WTC11 (cell line): ENCODE results near the gene C1QTNF1.

Experiments used
- ATF2 ChIP-seq: sonication (generic); formaldehyde crosslinking; IDR thresholded peaks from 2 replicates; pipeline ENCODE4 v1.8.1; 2022; ENCODE audit warnings: low read depth, missing genetic modification reagents, borderline replicate concordance
- CTCF ChIP-seq: fragments of 200-600 bp; IDR thresholded peaks from 2 replicates; pipeline ENCODE4 v1.8.0; 2022; ENCODE audit warnings: antibody characterized with exemption
- ETV6 ChIP-seq: sonication (generic); formaldehyde crosslinking; IDR thresholded peaks from 2 replicates; pipeline ENCODE4 v1.8.1; 2022; ENCODE audit warnings: mild to moderate bottlenecking, missing genetic modification reagents
- FOXJ3 ChIP-seq: sonication (generic); formaldehyde crosslinking; IDR thresholded peaks from 2 replicates; pipeline ENCODE4 v1.9.0; 2021; ENCODE audit warnings: missing genetic modification reagents, mild to moderate bottlenecking, borderline replicate concordance
- KAT7 ChIP-seq: sonication (generic); formaldehyde crosslinking; IDR thresholded peaks from 2 replicates; pipeline ENCODE4 v1.8.1; 2023; ENCODE audit warnings: missing genetic modification reagents, mild to moderate bottlenecking, borderline replicate concordance
- TCF7 ChIP-seq: sonication (generic); formaldehyde crosslinking; IDR thresholded peaks from 2 replicates; pipeline ENCODE4 v1.8.0; 2022; ENCODE audit warnings: mild to moderate bottlenecking, low read depth, missing genetic modification reagents, moderate library complexity
- ZNF121 ChIP-seq: sonication (generic); formaldehyde crosslinking; IDR thresholded peaks from 2 replicates; pipeline ENCODE4 v1.8.0; 2023; ENCODE audit warnings: missing genetic modification reagents

GRCh38 chr17:79043191-79043930 lies 19.4 kb downstream of the C1QTNF1 start:
- no peak for TF ChIP-seq CTCF
- no peak for TF ChIP-seq TCF7
- TF ChIP-seq FOXJ3 (CRISPR knock-in tag), result no peak
- no peak for TF ChIP-seq KAT7
- TF ChIP-seq ZNF121 (CRISPR knock-in tag), result no peak
- no peak for TF ChIP-seq ETV6 (CRISPR knock-in tag)
- no peak; the same call in 1 of the 2 replicates for TF ChIP-seq ATF2 (CRISPR knock-in tag)
